SHP77 (cell line): ENCODE measurements around the gene VAV2.

Experiments
- DNase-seq, 2 experiments: peaks; one replicate each; lab custom pipeline; 2025; lab: John Stamatoyannopoulos, UW

Gene VAV2

DNA sequence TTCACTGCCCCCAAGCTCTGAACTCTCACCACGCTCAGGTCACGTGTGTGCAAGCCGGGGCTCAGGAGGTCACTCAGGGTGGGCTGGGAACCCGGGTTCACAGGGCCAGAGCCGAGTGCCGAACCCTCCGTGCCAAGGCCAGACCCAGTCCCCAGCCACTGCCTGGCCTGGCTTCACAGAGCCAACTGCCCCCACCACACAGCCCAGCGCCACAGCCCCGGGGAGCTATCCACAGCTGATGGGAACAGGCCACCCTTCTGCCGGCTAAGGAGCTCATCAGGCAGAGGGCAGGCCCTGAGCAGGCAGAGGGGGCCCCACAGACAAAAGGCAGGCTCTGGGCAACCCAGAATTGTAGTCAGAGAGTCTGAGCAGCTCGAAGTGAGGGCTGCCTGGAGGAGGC lies 117.0 kb downstream of the VAV2 start:
- no peak for DNase-seq

DNA sequence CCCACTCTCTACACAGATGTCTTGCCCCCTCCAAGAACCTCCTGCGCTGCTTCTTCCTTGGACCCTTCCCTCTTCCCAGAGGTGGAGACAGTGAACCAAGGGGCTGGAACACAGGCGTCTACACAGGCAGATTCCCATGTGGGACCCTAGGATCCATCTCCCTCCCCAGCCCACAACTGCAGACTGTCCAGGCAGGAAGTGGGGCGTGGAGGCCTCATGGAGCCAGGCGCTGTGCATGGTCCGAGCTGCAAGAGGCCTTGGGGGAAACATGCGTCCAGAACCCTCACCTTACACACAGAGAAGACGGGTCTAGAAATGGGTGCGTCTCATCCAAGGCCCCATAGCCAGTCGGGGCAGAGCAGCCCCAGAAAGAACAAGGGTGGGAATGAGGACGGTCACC lies 117.5 kb downstream of the VAV2 start:
- DNase-seq = no peak

GRCh38 chr9:133874060-133874657 lies 118.0 kb downstream of the VAV2 start:
- DNase-seq = no peak

DNA sequence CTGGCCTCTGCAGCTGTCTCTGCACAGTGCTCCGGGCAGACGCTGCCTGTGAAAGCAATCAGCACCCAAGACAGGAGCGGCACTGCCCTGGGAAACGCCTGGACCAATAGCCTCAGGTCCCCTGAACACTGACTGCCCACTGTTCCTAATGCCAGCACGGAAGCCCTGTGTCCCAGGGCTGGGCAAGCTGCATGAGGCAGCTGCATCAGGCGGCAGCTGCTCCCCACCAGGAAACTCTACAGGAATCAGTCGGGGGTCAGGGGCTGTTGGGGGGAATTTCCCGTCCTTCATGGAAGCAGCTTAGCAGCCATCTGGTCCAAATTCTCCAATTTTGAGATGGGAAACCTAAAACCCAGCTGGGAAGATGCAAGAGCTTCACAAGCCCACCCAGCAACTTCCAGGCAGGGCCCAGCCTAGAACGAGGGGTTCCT lies 118.6 kb downstream of the VAV2 start:
- no peak for DNase-seq

GRCh38 chr9:133873009-133873408 lies 119.1 kb downstream of the VAV2 start:
- DNase-seq = no peak

GRCh38 chr9:133870598-133871595 lies 121.2 kb downstream of the VAV2 start:
- no peak for DNase-seq

DNA sequence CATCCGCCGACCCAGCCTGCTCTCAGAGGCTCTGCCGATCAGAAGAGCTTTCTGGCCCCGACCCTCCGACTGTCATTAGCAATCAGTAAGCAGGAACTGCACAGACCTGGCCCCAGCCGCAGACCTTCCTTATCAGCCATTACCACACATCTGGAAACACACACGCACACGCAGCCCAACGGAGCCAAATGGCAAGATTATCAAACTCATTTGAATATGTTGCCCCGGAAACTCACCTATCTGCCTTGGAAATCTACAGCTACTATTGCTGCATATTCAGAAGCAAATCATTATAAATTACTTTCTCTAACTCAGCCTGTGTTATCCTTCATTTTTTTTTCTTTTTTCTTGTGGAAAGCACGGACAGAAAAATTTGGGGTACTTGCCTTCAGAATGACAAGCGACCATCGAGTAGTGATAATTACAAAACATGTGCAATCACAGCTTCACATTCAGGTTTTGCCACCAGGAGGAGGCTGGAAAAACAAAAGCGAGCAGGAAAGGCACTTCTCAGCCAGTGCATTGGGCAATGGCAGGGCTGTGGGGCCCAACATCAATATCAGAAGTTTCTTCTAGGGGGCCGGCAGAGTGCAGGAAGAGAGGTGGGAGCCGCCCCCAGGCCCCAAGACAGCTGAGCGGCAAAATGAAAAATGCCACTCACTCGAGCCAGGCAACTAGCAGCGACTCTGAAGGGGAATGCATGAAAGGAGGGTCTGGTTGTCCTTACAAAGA lies 122.3 kb downstream of the VAV2 start:
- no peak for DNase-seq

DNA sequence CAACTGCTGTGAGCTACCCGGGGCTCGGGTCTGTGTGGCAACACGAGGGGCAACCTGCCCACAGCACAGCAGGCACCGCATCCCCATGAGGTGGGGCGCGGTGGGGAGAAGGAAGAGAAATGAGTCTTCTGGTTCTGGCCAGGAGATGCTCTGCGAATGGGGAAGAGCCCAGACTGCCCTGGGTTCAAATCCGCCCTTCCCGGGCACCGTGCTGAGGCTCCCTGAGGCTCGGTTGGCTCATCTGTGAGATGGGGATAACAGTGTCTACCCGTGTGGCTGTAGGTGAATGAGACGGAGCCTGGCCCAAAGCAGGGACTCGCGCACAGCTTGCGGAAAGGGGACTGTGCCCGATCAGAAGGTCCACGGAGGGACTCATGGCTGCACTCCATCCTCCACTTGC lies 123.9 kb downstream of the VAV2 start:
- DNase-seq = no peak

GRCh38 chr9:133866946-133867345 lies 125.2 kb downstream of the VAV2 start:
- no peak for DNase-seq

DNA sequence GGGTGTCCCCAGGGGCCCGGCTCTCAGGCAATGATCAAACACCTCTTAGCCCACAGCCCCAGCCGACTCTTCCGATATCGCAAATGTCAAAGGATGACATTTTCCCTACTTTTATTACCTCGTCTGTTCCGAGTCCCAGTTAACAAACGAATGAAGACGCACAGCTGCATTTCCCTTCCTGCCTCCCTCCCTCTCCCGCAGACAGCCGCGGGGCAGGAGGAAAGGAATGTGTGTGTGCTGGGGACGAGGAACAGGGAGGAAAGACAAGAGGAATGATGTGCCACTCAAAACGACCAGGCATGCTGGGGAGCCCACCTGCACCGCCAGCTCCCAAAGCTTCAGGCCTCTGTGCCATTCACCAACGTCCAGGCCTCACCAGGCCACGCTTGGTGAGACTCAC lies 128.1 kb downstream of the VAV2 start:
- no peak for DNase-seq

GRCh38 chr9:133863257-133863592 lies 128.9 kb downstream of the VAV2 start:
- DNase-seq = no peak

DNA sequence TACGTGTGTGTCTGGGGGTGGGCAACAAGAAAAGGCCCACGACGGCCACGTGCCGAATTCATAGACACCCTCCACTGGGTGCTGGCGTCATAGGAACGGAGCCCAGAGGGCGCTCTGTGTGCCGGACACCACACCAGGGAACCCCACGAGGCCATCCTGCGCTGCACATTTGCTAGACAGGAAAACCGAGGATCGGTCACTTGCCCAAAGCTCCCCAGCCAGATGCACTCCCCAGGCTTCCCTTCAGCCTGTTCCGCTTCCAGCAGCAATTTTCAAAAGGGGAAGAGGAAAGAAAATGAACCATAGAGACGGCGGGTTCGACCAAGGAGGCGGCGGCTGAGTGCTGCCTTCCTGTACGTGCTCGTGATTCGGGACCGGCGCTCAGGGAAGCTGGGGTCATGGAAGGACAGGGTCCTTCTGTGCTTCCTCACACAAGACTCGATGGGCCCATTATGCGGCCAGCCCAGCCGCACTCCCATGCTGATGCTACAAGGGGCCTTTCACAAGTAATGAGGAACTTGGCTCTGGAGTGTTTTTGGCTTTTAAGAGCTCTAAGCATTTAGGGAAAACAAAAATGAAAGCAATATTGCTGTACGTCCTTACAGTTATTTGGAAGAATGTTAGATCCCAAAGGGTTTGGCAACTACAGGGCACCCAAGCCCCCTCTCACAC lies 129.4 kb downstream of the VAV2 start:
- no peak for DNase-seq

DNA sequence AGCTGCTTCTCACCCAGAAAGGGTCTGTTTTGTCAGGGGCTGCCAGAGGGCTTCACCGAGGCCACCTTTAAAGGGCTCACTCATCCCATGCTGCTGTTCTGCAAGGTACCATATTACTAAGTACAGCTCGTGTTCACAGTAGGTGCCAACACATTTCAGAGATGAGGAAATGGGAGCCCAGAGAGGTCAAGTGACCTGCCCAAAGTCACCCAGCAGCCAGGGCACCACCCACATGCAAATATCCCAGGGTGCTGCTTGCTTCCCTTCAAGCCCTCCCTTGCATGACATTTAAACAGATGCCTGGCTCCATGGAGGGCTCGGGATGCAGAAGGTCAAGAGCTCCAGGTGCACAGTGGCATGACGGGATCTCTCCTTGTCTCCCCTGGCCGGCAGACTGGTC lies 130.4 kb downstream of the VAV2 start:
- peak; percentile 51 to 71 for DNase-seq

- no peak for DNase-seq
Measured at GRCh38 chr9:133861086-133861485, 131.0 kb downstream of the VAV2 start.

DNA sequence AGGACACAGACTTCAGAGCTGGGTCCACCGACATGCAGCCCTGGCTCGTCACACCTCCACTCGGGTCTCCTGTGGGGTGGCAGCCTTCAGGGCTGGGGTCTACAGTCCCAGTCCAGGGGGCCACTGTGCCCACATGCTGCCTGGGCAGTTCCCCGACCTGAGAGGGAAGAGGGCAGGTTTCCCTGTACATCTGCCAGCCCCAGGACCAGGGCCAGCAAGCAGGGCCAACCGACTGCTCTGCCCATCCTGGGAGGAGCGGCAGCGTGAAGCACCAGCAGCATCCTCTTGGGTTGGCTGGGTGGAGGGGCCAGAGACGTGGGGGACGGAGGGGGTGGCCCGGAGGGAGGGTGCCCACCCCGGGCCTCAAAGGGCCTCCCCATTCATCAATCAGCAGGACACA lies 133.4 kb downstream of the VAV2 start:
- no peak for DNase-seq

- no peak for DNase-seq
Measured at GRCh38 chr9:133857639-133858038, 134.5 kb downstream of the VAV2 start.

DNA sequence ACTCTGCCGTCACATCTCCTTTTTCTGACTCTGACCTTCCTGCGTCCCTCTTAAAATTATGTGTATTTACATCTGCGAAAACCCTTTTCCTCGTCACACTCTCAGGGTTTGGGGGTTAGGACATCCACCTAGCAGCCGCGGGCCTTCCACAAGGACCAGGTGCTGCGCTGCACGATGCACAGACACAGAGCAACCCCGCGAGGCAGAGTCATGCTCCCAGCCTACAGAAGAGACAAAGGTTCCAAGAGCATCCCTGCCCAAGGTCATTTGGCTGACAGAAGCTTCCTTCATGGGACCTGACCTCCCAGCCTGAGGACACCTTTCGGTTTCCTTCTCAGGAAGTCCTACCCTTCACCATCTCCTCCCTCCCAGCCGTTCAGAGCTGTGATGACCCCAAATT lies 135.3 kb downstream of the VAV2 start:
- no peak for DNase-seq

DNA sequence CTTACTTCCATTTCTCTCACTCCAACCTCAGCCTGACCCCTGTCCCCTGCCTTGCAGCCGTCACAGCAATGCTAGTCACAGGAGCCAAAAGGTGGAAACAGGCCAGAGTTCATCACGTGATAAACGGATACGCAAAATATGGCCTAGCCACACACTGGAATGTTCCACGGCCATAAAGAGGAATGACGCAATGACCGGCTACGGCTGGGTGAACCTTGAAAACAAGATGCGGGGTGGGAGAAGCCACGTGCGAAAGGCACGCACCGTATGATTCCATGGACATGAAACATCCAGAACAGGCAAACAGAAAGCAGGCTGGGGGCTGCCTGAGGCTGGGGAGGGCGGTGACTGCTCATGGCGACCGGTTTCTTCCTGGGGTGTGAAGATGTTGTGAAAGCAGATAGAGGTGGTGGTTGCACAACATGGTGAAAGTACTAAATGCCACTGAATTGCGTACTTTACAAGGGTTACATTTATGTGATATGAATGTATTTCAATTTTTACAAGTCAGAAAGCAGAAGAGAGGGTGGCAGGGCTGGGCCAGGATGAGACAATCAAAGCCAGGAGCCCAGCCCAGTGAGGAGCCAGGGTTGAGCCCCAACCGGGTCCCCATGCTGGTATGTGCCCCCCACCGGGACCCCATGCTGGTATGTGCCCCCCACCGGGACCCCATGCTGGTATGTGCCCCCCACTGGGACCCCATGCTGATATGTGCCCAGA lies 136.2 kb downstream of the VAV2 start:
- DNase-seq = no peak

GRCh38 chr9:133855371-133855770 lies 136.8 kb downstream of the VAV2 start:
- DNase-seq = no peak

GRCh38 chr9:133854765-133855164 lies 137.4 kb downstream of the VAV2 start:
- no peak for DNase-seq

- no peak for DNase-seq
Measured at GRCh38 chr9:133854048-133854447, 138.1 kb downstream of the VAV2 start.

DNA sequence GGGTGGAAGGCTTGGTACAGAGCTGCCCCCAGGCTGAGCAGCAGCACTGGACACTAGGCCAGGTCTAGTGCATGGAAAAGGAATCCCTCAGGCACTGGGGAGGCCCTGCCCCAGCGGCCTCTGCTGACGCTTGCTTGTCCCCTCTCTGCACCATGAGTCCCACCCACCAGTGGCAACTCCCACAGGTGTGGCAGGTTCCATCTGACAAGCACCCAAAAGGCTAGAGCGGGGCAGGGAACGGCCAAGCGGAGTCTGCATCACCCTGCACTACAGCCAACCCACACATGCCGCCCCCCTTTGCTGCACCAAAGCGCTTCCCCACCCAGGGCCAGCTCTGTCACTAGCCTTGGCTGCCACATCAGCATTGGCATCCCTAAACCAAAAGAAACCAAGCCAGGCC lies 138.8 kb downstream of the VAV2 start:
- no peak for DNase-seq
